ENCODE data around the gene GSS.

The GSS gene

DNA sequence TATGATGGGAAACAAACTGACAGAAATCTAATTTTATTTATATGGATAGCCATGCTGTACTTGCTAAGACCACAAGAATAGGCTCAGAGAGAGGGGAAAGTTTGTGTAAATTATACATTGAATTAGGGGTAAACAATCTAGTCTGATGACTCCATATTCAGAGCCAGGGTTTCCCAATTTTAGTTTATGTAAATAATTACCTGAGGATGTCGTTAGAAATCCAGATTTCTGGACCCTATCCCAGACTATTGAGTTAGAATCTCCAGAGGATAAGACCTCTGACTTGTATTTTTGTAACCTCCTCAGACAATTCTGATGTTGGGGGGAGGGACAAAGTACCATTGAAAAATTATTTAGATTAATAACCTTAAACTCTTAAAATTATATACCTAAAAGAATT, 60.9 kb downstream of the GSS start:
- Histone ChIP-seq H3K27ac (replicated peaks) (no peak overlapping the region), H3K27me3 (ENCODE audit: insufficient read depth, poor library complexity, severe bottlenecking) (no peaks in the 10 kb centered on the region), H3K4me3 (replicated peaks; ENCODE audit: insufficient read depth, low read length) (no peak overlapping the region)
- TF ChIP-seq SPI1 (IDR thresholded peaks at IDR 0.05; ENCODE audit: borderline replicate concordance, low read depth): no peak
- TF ChIP-seq GABPA (IDR thresholded peaks at IDR 0.05; ENCODE audit: low read depth): no peak
- TF ChIP-seq, protein P1, sequence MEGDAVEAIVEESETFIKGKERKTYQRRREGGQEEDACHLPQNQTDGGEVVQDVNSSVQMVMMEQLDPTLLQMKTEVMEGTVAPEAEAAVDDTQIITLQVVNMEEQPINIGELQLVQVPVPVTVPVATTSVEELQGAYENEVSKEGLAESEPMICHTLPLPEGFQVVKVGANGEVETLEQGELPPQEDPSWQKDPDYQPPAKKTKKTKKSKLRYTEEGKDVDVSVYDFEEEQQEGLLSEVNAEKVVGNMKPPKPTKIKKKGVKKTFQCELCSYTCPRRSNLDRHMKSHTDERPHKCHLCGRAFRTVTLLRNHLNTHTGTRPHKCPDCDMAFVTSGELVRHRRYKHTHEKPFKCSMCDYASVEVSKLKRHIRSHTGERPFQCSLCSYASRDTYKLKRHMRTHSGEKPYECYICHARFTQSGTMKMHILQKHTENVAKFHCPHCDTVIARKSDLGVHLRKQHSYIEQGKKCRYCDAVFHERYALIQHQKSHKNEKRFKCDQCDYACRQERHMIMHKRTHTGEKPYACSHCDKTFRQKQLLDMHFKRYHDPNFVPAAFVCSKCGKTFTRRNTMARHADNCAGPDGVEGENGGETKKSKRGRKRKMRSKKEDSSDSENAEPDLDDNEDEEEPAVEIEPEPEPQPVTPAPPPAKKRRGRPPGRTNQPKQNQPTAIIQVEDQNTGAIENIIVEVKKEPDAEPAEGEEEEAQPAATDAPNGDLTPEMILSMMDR (IDR thresholded peaks at IDR 0.05; ENCODE audit: insufficient read depth, low read length): no peak
- no peak for TF ChIP-seq POLR2AphosphoS5 (IDR thresholded peaks at IDR 0.05; ENCODE audit: low read depth)
- TF ChIP-seq, protein P2, sequence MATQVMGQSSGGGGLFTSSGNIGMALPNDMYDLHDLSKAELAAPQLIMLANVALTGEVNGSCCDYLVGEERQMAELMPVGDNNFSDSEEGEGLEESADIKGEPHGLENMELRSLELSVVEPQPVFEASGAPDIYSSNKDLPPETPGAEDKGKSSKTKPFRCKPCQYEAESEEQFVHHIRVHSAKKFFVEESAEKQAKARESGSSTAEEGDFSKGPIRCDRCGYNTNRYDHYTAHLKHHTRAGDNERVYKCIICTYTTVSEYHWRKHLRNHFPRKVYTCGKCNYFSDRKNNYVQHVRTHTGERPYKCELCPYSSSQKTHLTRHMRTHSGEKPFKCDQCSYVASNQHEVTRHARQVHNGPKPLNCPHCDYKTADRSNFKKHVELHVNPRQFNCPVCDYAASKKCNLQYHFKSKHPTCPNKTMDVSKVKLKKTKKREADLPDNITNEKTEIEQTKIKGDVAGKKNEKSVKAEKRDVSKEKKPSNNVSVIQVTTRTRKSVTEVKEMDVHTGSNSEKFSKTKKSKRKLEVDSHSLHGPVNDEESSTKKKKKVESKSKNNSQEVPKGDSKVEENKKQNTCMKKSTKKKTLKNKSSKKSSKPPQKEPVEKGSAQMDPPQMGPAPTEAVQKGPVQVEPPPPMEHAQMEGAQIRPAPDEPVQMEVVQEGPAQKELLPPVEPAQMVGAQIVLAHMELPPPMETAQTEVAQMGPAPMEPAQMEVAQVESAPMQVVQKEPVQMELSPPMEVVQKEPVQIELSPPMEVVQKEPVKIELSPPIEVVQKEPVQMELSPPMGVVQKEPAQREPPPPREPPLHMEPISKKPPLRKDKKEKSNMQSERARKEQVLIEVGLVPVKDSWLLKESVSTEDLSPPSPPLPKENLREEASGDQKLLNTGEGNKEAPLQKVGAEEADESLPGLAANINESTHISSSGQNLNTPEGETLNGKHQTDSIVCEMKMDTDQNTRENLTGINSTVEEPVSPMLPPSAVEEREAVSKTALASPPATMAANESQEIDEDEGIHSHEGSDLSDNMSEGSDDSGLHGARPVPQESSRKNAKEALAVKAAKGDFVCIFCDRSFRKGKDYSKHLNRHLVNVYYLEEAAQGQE (IDR thresholded peaks at IDR 0.05; ENCODE audit: insufficient replicate concordance, low read depth): no peak
- DNase-seq (ENCODE audit: low read depth in 1 of 2, low spot score in 1 of 2): no peak

DNA sequence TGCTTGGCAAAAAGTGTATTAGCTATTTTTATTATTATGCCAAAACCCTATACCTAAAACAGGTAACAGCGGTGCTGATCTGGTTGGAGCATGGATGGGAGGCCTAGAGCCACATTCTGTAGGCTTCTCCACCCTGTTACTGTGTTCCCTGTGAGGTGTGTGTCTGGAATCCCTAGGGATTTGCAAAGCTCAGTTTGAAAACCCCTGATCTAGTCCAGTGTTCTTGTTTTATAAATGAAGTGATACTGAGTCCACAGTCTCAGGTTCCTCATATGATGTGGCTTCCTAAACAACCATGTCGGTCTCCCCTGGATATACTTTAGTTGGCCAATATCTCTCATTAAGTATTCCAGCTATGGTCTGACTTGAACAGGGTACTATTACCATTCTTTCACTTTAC, 62.9 kb downstream of the GSS start:
- no peak overlapping the region for H3K4me3 ChIP-seq (replicated peaks; ENCODE audit: insufficient read depth, low read length)
- TF ChIP-seq, protein P2 (IDR thresholded peaks at IDR 0.05; ENCODE audit: insufficient replicate concordance, low read depth): no peak
- TF ChIP-seq, protein P1 (IDR thresholded peaks at IDR 0.05; ENCODE audit: insufficient read depth, low read length): no peak
- TF ChIP-seq GABPA (IDR thresholded peaks at IDR 0.05; ENCODE audit: low read depth) (no peak), POLR2AphosphoS5 (IDR thresholded peaks at IDR 0.05; ENCODE audit: low read depth) (no peak), SPI1 (IDR thresholded peaks at IDR 0.05; ENCODE audit: borderline replicate concordance, low read depth) (no peak)
- H3K27ac ChIP-seq (replicated peaks): no peak overlapping the region
- no peaks in the 10 kb centered on the region for H3K27me3 ChIP-seq (ENCODE audit: insufficient read depth, poor library complexity, severe bottlenecking)
- DNase-seq (ENCODE audit: low read depth in 1 of 2, low spot score in 1 of 2): no peak

DNA sequence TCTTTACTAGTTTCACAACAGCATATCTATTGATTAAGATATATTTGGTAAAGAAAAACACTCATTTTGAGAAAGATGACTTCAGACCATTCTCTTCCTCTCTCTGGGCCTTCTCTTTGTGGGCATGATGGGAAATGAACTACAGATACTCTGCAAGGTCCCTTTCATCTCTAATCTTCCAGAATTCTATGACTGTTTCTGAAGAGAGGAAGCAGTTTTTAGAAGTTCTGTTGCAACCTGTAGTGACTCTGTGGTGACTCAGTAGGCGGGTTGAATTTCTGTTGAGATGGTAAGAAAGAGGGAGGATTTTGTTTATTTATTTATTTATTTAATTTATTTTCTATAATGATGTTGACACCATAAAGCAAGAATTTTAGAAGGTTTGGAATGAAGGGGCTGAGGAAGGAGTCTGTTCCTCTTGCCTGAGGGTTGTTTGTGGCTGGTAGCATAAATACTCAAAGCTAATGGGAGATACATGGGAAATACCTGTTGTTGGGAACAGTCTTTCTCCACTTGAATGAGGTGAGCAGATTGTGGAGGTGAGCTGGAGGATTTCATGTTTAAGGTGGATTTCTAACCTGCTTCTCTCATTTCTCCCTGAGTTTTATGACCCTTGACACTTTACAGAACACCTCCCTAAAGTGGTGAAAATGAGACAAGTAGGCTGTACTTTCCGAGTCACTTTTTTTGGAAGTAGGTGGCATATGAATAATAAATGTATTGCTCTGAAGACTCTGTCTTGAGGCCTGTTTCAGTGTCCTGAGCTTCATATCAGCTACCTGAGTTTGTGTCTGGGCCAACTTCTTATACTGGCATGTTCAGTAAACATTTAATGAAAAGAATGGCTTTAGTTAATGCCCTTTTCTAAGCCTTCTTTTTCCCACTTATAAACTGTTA, 64.2 kb downstream of the GSS start:
- peak; percentile 61 to 67 for DNase-seq (ENCODE audit: low read depth in 1 of 2, low spot score in 1 of 2)
- no peaks in the 10 kb centered on the region for H3K27me3 ChIP-seq (ENCODE audit: insufficient read depth, poor library complexity, severe bottlenecking)
- H3K4me3 ChIP-seq (replicated peaks; ENCODE audit: insufficient read depth, low read length): no peak overlapping the region
- TF ChIP-seq, protein P2 (IDR thresholded peaks at IDR 0.05; ENCODE audit: insufficient replicate concordance, low read depth): no peak
- TF ChIP-seq GABPA (IDR thresholded peaks at IDR 0.05; ENCODE audit: low read depth) (no peak), SPI1 (IDR thresholded peaks at IDR 0.05; ENCODE audit: borderline replicate concordance, low read depth) (peak; percentile 26; the same call in 1 of the 2 replicates)
- TF ChIP-seq, protein P1 (IDR thresholded peaks at IDR 0.05; ENCODE audit: insufficient read depth, low read length): no peak
- peak overlapping the region; percentile 52 for H3K27ac ChIP-seq (replicated peaks)
